ENCODE data around the gene DOCK3. TPM values are rescaled to one million over a fixed set of nuclear protein-coding genes. Genes with fewer than 3 reads are reported as not detected.
"Not testable (repeated sequence)": the region's sequence is repeated elsewhere in the genome, so short reads cannot be mapped to it uniquely, and the experiment has no call there.

Gene DOCK3
- total RNA-seq, 1 donor from 2014 or later: 10.0 TPM

DNA sequence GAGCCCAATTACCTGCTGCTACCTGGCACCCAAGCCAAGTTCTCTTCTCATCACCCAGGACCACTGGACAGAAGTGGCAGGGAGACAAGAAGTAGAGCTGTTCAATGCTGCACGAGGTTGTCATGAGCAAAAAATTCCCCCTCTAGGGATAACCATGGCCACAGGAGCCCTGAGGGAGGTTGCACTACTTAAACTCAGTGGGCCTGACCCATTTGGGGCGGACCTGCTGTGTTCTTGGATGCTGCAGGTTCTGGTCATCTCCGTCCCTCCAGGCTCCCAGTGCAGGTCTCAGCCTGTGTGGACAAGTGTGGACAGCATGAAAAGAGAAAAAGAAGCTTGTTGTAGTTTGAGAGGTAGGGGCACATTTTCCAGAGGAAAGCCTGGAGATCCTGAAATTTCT lies 684.3 kb downstream of the DOCK3 start:
- no peaks in the 10 kb centered on the region for H3K27me3 Mint-ChIP-seq
- TF ChIP-seq CTCF (IDR thresholded peaks at IDR 0.05; ENCODE audit: unreplicated experiment): no peak
- H3K27ac Mint-ChIP-seq: no peak overlapping the region
- H3K36me3 Mint-ChIP-seq (ENCODE audit: insufficient read depth): peaks cover 14% of the 10 kb centered on the region
- no peak overlapping the region for H3K4me3 Mint-ChIP-seq (ENCODE audit: low read depth)
- DNase-seq (ENCODE audit: low spot score, unreplicated experiment): no peak
- peaks cover 15% of the 10 kb centered on the region for H3K4me1 Mint-ChIP-seq (ENCODE audit: low read depth)
- no peaks in the 10 kb centered on the region for H3K9me3 Mint-ChIP-seq (ENCODE audit: low read depth)

DNA sequence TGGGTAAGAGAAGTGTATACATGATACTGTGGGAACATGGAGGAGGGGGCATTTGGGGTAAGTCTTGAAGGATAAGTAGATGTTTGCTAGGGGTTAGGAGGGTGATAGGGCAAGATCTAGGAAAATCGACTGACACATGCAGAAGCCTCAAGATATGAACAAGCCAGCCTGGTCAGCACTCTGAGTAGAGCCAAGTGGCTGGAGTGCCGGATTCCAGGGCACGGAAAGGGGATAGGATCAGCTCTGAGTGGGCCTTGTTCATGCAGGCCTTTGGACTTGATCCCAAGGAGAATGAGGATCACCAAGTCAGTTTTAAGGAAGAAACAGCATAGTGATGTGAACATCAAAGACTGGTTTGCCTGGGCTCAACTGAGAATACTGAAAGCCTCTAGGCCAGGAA lies 686.1 kb downstream of the DOCK3 start:
- H3K4me3 Mint-ChIP-seq (ENCODE audit: low read depth): no peak overlapping the region
- no peaks in the 10 kb centered on the region for H3K27me3 Mint-ChIP-seq
- peaks cover 11% of the 10 kb centered on the region for H3K4me1 Mint-ChIP-seq (ENCODE audit: low read depth)
- DNase-seq (ENCODE audit: low spot score, unreplicated experiment): no peak
- peaks cover 24% of the 10 kb centered on the region for H3K36me3 Mint-ChIP-seq (ENCODE audit: insufficient read depth)
- TF ChIP-seq CTCF (IDR thresholded peaks at IDR 0.05; ENCODE audit: unreplicated experiment): no peak
- peaks cover 3% of the 10 kb centered on the region for H3K9me3 Mint-ChIP-seq (ENCODE audit: low read depth)
- H3K27ac Mint-ChIP-seq: no peak overlapping the region

DNA sequence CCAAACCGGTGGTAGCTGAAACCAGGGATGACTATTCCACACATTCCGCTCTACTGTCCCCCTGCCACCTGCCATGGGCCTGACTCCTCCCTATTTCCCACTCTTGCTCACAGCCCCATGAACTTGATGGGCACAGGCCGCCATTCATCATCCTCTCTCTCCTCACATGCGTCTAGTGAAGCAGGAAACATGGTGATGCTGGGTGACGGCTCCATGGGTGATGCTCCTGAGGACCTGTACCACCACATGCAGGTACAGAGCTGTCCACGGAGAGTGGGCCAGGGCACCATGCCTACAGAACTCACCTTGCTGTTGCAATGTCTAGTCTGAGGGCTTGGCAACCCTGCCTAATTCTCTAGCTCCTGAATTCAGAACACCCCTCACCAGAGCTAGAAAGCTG lies 687.0 kb downstream of the DOCK3 start:
- Mint-ChIP-seq H3K27me3 (no peaks in the 10 kb centered on the region), H3K4me1 (ENCODE audit: low read depth) (peaks cover 1% of the 10 kb centered on the region)

DNA sequence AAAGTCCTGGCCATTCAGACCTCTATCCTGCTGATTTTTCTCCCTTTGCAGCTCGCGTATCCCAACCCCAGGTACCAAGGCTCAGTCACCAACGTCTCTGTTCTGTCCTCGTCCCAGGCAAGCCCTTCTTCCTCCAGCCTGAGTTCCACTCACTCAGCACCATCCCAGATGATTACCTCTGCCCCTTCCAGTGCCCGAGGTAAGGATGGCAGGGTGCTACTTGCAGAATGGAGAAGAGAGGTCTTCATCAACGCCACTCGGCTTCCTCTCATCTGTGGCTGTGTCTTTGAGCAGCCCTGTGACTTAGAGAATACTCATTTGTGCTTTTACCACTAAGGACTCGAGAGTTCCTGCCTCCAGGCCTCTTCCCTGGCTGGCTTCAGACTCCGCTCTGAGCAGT lies 687.7 kb downstream of the DOCK3 start:
- Mint-ChIP-seq H3K36me3 (ENCODE audit: insufficient read depth) (peaks cover 34% of the 10 kb centered on the region), H3K4me3 (ENCODE audit: low read depth) (no peak overlapping the region), H3K9me3 (ENCODE audit: low read depth) (peaks cover 7% of the 10 kb centered on the region), H3K4me1 (ENCODE audit: low read depth) (no peaks in the 10 kb centered on the region), H3K27me3 (no peaks in the 10 kb centered on the region), H3K27ac (no peak overlapping the region)
- DNase-seq (ENCODE audit: low spot score, unreplicated experiment): no peak
- no peak for TF ChIP-seq CTCF (IDR thresholded peaks at IDR 0.05; ENCODE audit: unreplicated experiment)

More for the DNA sequence above, 687.0 kb downstream of the DOCK3 start:
- H3K4me3 Mint-ChIP-seq (ENCODE audit: low read depth): no peak overlapping the region
- peaks cover 3% of the 10 kb centered on the region for H3K9me3 Mint-ChIP-seq (ENCODE audit: low read depth)
- TF ChIP-seq CTCF (IDR thresholded peaks at IDR 0.05; ENCODE audit: unreplicated experiment): no peak
- no peak for DNase-seq (ENCODE audit: low spot score, unreplicated experiment)
- H3K27ac Mint-ChIP-seq: no peak overlapping the region
- peaks cover 27% of the 10 kb centered on the region for H3K36me3 Mint-ChIP-seq (ENCODE audit: insufficient read depth)

DNA sequence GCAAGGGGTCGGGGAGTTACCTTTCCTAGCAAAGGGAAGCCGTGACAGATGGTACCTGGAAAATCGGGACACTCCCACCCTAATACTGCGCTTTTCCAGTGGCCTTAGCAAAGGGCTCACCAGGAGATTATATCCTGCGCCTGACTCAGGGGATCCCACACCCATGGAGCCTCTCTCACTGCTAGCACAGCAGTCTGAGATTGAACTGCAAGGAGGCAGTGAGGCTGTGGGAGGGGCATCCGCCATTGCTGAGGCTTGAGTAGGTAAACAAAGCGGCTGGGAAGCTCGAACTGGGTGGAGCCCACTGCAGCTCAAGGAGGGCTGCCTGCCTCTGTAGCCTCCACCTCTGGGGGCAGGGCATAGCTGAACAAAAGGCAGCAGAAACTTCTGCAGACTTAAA lies 693.5 kb downstream of the DOCK3 start:
- H3K4me1 Mint-ChIP-seq (ENCODE audit: low read depth); H3K27ac Mint-ChIP-seq; H3K27me3 Mint-ChIP-seq; H3K4me3 Mint-ChIP-seq (ENCODE audit: low read depth); DNase-seq (ENCODE audit: low spot score, unreplicated experiment): not testable (repeated sequence)
- H3K36me3 Mint-ChIP-seq (ENCODE audit: insufficient read depth): peaks cover 28% of the 10 kb centered on the region
- peaks cover 10% of the 10 kb centered on the region for H3K9me3 Mint-ChIP-seq (ENCODE audit: low read depth)

- no peak overlapping the region for H3K27ac Mint-ChIP-seq
- H3K9me3 Mint-ChIP-seq (ENCODE audit: low read depth): peaks cover 7% of the 10 kb centered on the region
- no peaks in the 10 kb centered on the region for H3K27me3 Mint-ChIP-seq
Observed at GRCh38 chr3:51371943-51372557, 697.3 kb downstream of the DOCK3 start.

More at GRCh38 chr3:51371943-51372557, 697.3 kb downstream of the DOCK3 start:
- H3K36me3 Mint-ChIP-seq (ENCODE audit: insufficient read depth): peaks cover 9% of the 10 kb centered on the region
- TF ChIP-seq CTCF (IDR thresholded peaks at IDR 0.05; ENCODE audit: unreplicated experiment): peak; percentile 88
- no peaks in the 10 kb centered on the region for H3K4me1 Mint-ChIP-seq (ENCODE audit: low read depth)
- H3K4me3 Mint-ChIP-seq (ENCODE audit: low read depth): no peak overlapping the region
- peak; percentile 56 for DNase-seq (ENCODE audit: low spot score, unreplicated experiment)
